Activated B cell treated with CpG ODN at 0.5 μM for 24 hours (primary cell): Measurements from ENCODE around the gene DEPDC4. TPM values are rescaled to one million over a fixed set of nuclear protein-coding genes. Genes with fewer than 3 reads are reported as not detected.

Experiments
- ATAC-seq: fragments of 200-7000 bp; cut with Tn5 transposase; one replicate; pipeline ENCODE4 v1.10.0; 2021; ENCODE audit warnings: low read depth, mild to moderate bottlenecking, moderate library complexity
- CTCF ChIA-PET: fragments of 350-600 bp; sonication (Branson Sonifier 250); formaldehyde crosslinking; loops from one replicate; lab custom pipeline; 2021; ENCODE audit warnings: antibody characterized with exemption; lab: Charles Lee
- POLR2A ChIA-PET: fragments of 350-600 bp; sonication (Branson Sonifier 250); formaldehyde crosslinking; loops from one replicate; lab custom pipeline; 2021; ENCODE audit warnings: antibody characterized with exemption; lab: Charles Lee
- DNase-seq: peaks from one replicate; pipeline ENCODE4 v3.0.0; 2022
- H3K27ac Mint-ChIP-seq: one replicate; pipeline ENCODE4 v1.8.0; 2020; ENCODE audit warnings: mixed read lengths
- H3K27me3 Mint-ChIP-seq: one replicate; pipeline ENCODE4 v1.8.0; 2021; ENCODE audit warnings: mixed read lengths
- H3K36me3 Mint-ChIP-seq: one replicate; pipeline ENCODE4 v1.8.0; 2021; ENCODE audit warnings: low read depth, mixed read lengths
- H3K4me1 Mint-ChIP-seq: one replicate; pipeline ENCODE4 v1.8.0; 2021; ENCODE audit warnings: mixed read lengths
- H3K4me3 Mint-ChIP-seq: one replicate; pipeline ENCODE4 v1.8.0; 2020; ENCODE audit warnings: mild to moderate bottlenecking, mixed read lengths
- H3K9me3 Mint-ChIP-seq: one replicate; pipeline ENCODE4 v1.8.0; 2020; ENCODE audit warnings: mixed read lengths
- intact Hi-C: fragments of 100-400 bp; cut with micrococcal nuclease; formaldehyde crosslinking; loops from one replicate; pipeline ENCODE4 v1.15.1; 2024
- total RNA-seq: library from RNA; stranded (reverse); gene quantifications from 2 replicates; pipeline ENCODE4 v1.2.3, GENCODE V29; 2022
- TF ChIP-seq, protein P1 (sequence below): fragments of 200-600 bp; IDR thresholded peaks from one replicate; pipeline ENCODE4 v1.8.0; 2022; ENCODE audit warnings: antibody characterized with exemption, mild to moderate bottlenecking

The DEPDC4 gene
- total RNA-seq, 1 donor from 2014 or later: 0.49 TPM

DNA sequence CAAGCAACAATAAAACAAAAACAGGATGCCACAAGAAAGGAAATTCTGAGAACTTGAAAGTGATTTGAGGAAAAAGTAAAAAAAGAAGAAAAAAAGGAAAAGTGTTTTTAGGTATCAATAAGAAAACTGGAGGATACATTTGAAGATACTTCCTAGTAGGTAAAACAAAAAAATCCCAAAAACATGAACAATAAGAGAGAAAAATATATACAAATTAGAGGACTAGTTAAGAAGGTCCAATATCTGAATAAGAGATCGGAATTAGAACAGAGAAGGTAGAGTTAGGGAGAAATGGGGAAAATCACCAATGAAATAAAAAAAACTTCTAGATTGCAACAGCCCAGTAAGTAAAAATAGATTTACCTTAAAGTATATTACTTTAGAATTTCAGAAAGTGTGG lies 8.8 kb downstream of the DEPDC4 start:
- no peak for ATAC-seq
- Mint-ChIP-seq H3K27ac (no peak overlapping the region), H3K27me3 (no peaks in the 10 kb centered on the region), H3K4me1 (no peaks in the 10 kb centered on the region), H3K36me3 (no peaks in the 10 kb centered on the region), H3K9me3 (no peaks in the 10 kb centered on the region), H3K4me3 (no peak overlapping the region)
- POLR2A ChIA-PET: no interaction called here
- intact Hi-C loops: no loop called here
- DNase-seq: no peak
- CTCF ChIA-PET: no interaction called here
- TF ChIP-seq, protein P1, sequence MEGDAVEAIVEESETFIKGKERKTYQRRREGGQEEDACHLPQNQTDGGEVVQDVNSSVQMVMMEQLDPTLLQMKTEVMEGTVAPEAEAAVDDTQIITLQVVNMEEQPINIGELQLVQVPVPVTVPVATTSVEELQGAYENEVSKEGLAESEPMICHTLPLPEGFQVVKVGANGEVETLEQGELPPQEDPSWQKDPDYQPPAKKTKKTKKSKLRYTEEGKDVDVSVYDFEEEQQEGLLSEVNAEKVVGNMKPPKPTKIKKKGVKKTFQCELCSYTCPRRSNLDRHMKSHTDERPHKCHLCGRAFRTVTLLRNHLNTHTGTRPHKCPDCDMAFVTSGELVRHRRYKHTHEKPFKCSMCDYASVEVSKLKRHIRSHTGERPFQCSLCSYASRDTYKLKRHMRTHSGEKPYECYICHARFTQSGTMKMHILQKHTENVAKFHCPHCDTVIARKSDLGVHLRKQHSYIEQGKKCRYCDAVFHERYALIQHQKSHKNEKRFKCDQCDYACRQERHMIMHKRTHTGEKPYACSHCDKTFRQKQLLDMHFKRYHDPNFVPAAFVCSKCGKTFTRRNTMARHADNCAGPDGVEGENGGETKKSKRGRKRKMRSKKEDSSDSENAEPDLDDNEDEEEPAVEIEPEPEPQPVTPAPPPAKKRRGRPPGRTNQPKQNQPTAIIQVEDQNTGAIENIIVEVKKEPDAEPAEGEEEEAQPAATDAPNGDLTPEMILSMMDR: no peak

DNA sequence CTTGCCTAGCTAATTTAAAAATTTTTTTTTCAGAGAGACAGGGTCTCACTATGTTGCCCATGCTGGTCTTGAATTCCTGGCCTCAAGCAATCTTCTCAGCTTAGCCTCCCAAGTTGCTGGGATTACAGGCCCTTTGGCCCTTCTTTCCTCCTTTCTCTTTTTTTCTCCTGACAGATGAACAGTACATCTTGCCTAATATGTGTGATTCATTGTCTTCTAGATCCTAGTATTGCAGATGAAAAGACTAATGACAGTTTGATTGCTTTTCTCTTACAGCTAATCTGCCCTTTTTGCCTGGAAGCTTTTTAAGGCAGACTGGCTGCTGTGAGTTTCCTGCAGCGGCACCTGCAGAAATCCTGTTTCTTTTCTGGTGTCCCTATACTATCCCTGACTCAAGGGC lies 12.0 kb downstream of the DEPDC4 start:
- TF ChIP-seq, protein P1: no peak
- Mint-ChIP-seq H3K4me3 (no peak overlapping the region), H3K27ac (no peak overlapping the region), H3K27me3 (no peaks in the 10 kb centered on the region), H3K36me3 (no peaks in the 10 kb centered on the region), H3K9me3 (no peaks in the 10 kb centered on the region), H3K4me1 (no peaks in the 10 kb centered on the region)
- POLR2A ChIA-PET: no interaction called here
- CTCF ChIA-PET: interaction anchor here (1.0 kb wide), 1 partner anchor 34 kb away, joined by 3 read pairs; no protein-coding TSS in a partner anchor
- DNase-seq (no peak), ATAC-seq (no peak)
- intact Hi-C loops: no loop called here

DNA sequence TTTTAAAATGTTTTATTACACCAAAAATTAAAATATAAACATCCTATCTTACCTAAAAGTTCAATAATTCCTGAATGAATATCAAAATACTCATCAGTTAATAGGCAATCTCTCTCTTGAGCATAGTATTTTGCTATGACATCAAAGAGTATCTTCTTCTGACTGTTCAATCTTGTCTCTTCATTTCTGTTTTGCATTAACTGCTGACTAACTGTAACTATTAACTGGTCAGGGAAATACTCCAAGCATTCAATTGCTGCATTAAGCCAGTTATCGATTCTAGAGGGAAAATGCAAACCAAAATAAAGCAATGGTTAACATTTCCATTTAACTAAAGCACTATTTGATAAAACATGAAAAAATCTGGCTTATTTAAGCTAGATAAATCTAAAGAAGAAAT lies 13.4 kb downstream of the DEPDC4 start:
- ATAC-seq (no peak), DNase-seq (no peak)
- H3K36me3 Mint-ChIP-seq: no peaks in the 10 kb centered on the region
- H3K4me1 Mint-ChIP-seq: no peaks in the 10 kb centered on the region
- TF ChIP-seq, protein P1: no peak
- intact Hi-C loops: no loop called here
- ChIA-PET POLR2A (no interaction called here), CTCF (no interaction called here)
- no peak overlapping the region for H3K27ac Mint-ChIP-seq
- no peaks in the 10 kb centered on the region for H3K27me3 Mint-ChIP-seq
- no peaks in the 10 kb centered on the region for H3K9me3 Mint-ChIP-seq
- no peak overlapping the region for H3K4me3 Mint-ChIP-seq

DNA sequence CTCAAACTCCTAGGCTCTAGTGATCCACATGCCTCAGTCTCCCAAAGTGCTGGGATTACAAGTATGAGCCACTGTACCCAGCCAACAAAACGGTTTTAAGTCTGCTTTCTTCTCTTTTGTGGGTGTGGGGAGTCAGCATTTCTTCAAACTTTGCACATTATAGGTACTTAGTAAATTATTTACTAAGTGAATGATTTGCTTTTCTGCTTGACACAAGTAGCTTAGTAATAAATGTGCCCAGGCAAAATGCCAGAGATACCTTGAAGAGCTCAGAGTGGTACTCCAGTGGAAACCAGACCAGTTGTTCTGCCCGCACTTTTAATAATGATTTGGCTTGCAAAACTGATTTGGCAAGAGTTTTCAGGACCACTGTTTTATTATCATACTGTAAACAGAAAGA lies 15.0 kb downstream of the DEPDC4 start:
- no peaks in the 10 kb centered on the region for H3K9me3 Mint-ChIP-seq
- POLR2A ChIA-PET: no interaction called here
- H3K27me3 Mint-ChIP-seq: no peaks in the 10 kb centered on the region
- no peaks in the 10 kb centered on the region for H3K36me3 Mint-ChIP-seq
- no peaks in the 10 kb centered on the region for H3K4me1 Mint-ChIP-seq
- DNase-seq (no peak), ATAC-seq (no peak)
- TF ChIP-seq, protein P1: no peak
- no peak overlapping the region for H3K4me3 Mint-ChIP-seq
- CTCF ChIA-PET: no interaction called here
- no peak overlapping the region for H3K27ac Mint-ChIP-seq
- intact Hi-C loops: no loop called here

DNA sequence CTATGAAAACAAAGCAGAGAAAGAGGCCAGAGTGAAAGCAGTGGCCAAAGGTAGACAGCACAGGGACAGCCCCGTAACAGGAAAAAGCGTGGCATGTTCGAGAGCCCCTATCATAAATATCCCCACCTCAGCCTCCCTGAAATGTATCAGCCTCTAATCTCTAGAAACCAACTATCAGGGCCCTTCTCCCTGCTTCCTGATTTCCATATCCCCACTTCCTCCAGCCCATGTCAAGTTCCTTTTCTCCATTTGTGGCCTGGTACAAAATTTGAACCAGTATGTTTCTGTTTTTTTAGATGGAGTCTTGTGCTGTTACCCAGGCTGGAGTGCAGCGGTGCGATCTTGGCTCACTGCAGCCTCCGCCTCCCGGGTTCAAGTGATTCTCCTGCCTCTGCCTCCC lies 16.9 kb downstream of the DEPDC4 start:
- DNase-seq (no peak), ATAC-seq (no peak)
- ChIA-PET POLR2A (no interaction called here), CTCF (no interaction called here)
- TF ChIP-seq, protein P1: no peak
- Mint-ChIP-seq H3K4me1 (no peaks in the 10 kb centered on the region), H3K27ac (no peak overlapping the region), H3K36me3 (no peaks in the 10 kb centered on the region), H3K9me3 (no peaks in the 10 kb centered on the region), H3K4me3 (no peak overlapping the region), H3K27me3 (no peaks in the 10 kb centered on the region)
- intact Hi-C loops: no loop called here
